ENCODE measurements around the gene HLCS. TPM values are rescaled to one million over a fixed set of nuclear protein-coding genes. Genes with fewer than 3 reads are reported as not detected.

HLCS gene
- total and polyA plus RNA-seq, 2 donors = 8.6 to 22.9 TPM

DNA sequence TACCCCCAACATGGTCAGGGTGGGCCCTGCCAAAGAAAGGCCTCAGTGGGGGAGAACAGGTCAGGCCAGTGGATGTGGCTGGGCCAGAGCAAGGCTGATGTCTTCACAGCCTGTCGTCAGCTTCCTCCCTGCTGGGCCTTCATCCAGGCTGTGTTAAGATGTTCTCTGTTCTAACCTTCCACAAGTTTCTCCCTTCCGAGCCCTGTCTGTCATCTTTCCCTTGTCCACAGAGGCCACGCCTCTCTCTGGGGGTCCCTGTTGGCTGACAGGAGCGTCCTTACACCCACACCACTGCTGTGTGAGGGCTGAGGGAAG lies 231.3 kb downstream of the HLCS start:
- no peak overlapping the region for H3K4me3 ChIP-seq (ENCODE audit: low read depth, low read length)
- no peaks in the 10 kb centered on the region for H3K36me3 ChIP-seq (ENCODE audit: insufficient read depth)
- no peak for DNase-seq (ENCODE audit: extremely low spot score)
- no peak overlapping the region for H3K27ac ChIP-seq (ENCODE audit: low read depth)
- H3K4me1 ChIP-seq (ENCODE audit: insufficient read depth) = no peaks in the 10 kb centered on the region
- WGBS = 70% methylated on average over 4 of the region's 4 CpGs

DNA sequence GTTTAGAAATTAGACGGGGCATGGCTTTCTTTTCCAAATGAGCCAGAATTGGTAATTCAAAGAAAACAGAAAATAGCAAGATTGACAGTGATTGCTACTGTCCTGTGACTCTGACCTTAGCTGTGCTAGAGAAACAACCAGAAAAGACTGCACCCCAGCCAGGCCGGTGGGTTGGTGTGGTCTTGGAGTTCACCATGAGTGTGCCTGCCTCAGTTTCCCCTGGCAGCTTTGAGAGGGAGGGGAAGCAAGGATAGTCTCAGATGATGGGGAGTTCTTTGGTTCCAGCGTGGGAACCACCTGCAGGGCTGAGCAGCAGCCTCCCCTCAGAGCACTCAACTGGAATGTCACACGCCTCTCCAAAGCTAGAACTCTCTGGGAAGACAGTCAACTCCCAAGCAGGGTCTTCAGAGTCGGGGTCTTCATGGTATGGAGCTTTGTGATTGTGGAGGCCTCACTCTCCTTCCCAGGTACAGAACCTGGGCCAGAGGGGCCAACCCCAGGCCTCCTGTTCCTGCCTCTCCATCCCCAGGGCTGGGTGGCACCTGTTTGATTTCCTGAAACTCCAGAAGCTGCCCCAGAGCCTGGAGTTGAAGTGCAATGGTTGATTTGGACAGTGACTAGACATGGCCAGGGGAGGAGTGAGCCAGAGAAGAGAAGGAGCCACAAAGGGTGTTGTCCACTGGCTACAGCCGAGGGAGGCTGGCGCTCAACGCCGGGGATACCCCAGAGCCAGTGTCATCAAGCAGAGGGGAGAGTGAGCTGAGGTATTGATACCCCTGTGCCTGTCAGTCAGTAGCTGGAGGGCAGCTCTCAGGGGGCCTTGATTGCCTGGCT lies 231.9 kb downstream of the HLCS start:
- no peak overlapping the region for H3K27ac ChIP-seq (ENCODE audit: low read depth)
- no peaks in the 10 kb centered on the region for H3K4me1 ChIP-seq (ENCODE audit: insufficient read depth)
- H3K36me3 ChIP-seq (ENCODE audit: insufficient read depth) = no peaks in the 10 kb centered on the region
- H3K4me3 ChIP-seq (ENCODE audit: low read depth, low read length) = no peak overlapping the region
- WGBS = 95% methylated on average over 9 of the region's 9 CpGs
- no peak for DNase-seq (ENCODE audit: extremely low spot score)

DNA sequence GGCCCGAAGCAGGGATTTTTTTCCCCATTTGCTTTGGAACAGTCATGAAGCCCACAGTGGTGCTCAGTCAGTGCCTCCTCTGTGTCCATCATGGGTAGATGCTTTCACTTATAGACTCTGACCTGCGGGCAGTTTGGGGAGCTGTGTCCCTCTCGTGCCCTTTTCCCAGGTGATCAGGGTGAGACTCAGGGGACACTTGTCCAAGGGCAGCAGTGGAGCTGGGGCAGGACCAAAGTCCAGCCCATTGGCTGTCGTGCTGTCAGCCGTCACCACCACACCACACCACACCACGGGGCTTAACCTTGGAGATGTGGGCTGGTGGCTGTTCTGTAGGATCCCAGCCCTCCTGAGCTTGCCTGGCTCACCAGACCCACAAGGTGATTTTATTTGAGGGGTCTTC lies 232.6 kb downstream of the HLCS start:
- DNase-seq (ENCODE audit: extremely low spot score) = no peak
- 92% methylated on average over 6 of the region's 6 CpGs for WGBS
- H3K4me1 ChIP-seq (ENCODE audit: insufficient read depth) = no peaks in the 10 kb centered on the region

DNA sequence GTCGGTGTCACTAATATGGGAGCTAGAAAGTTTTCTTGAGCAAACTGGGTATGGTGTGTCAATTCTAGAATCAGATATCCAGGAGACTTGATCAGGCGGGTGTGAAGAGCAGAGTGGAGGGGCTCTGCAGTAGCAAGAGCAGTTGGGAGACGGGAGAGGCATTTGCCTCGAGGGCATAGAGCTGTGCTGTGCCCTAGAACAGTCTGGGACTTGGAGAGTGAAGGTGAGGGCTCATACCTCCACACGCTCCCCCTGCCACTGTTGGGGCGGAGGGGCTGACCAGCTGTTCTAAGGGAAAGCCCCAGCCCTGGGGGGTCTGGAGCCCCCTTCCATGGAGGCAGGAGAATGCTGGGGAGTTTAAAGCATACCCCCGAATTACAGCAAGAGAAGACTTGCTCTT lies 233.7 kb downstream of the HLCS start:
- Histone ChIP-seq H3K27ac (ENCODE audit: low read depth) (no peak overlapping the region), H3K4me3 (ENCODE audit: low read depth, low read length) (no peak overlapping the region), H3K4me1 (ENCODE audit: insufficient read depth) (no peaks in the 10 kb centered on the region), H3K36me3 (ENCODE audit: insufficient read depth) (no peaks in the 10 kb centered on the region)
- no peak for DNase-seq (ENCODE audit: extremely low spot score)
- 91% methylated on average over 7 of the region's 7 CpGs for WGBS

More for the DNA sequence above, 232.6 kb downstream of the HLCS start:
- no peak overlapping the region for H3K4me3 ChIP-seq (ENCODE audit: low read depth, low read length)
- H3K36me3 ChIP-seq (ENCODE audit: insufficient read depth) = no peaks in the 10 kb centered on the region
- no peak overlapping the region for H3K27ac ChIP-seq (ENCODE audit: low read depth)

DNA sequence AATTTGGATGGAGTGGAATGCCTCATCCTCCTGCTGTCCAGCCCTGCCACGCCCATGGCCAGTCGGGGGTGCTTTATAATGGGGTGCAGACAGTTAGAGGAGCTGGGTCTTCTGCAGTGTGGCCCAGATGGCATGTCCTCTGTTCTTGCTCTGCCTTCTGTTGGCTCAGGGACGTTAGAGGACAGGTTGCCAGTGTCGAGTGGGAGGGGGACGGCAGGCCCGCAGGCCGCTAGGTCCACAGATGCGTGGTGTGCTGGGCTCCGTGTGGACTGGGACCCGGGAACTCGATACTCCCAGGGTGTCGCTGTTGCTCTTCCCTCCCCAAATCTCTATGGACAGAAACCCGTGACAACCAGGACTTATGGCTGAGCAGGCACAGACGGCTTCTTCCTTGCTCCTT lies 234.3 kb downstream of the HLCS start:
- Histone ChIP-seq H3K4me3 (ENCODE audit: low read depth, low read length) (no peak overlapping the region), H3K27ac (ENCODE audit: low read depth) (no peak overlapping the region), H3K36me3 (ENCODE audit: insufficient read depth) (no peaks in the 10 kb centered on the region), H3K4me1 (ENCODE audit: insufficient read depth) (no peaks in the 10 kb centered on the region)
- no peak for DNase-seq (ENCODE audit: extremely low spot score)
- 82% methylated on average over 14 of the region's 14 CpGs for WGBS

DNA sequence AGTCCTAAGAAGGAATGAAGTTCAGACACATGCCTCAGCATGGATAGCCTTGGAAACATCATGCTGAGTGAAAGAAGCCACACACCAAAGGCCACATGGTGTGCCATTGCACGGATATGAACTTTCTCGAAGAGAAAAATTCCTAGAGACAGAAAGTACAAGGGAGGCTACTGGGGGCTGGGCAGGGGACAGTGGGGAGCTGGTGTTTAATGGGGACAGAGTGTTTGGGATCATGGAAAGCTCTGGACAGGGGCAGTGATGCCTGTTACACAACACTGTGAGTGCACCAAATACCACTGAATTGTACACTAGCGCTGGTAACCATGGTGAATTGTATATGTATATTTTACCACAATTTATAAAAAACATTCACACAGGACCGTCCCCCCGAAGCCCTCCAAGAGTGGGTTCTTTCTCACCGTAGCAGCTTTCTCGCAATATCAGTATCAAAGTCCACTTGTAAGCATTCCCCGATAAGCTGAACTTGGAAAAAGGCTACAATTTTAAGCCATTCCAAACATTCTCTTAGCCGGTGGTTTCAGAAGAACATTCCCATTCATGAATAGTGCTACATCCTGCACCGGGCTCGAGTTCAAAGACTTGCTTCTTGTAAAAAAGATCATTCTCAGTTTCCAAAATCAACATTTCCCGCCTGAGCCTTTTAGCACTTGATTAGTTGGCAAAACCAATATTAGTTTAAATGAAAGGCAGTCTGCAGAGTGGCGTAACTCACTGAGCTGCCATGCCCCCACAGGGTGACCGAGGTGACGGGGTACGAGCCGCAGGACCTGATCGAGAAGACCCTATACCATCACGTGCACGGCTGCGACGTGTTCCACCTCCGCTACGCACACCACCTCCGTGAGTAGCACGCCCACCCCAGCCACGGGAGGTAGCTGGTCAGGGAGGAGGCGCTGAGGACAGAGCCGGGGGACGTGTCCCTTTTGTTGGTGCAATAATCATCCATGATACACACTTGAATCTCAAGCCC lies 235.9 kb downstream of the HLCS start:
- Histone ChIP-seq H3K4me1 (ENCODE audit: insufficient read depth) (no peaks in the 10 kb centered on the region), H3K36me3 (ENCODE audit: insufficient read depth) (no peaks in the 10 kb centered on the region), H3K4me3 (ENCODE audit: low read depth, low read length) (no peak overlapping the region), H3K27ac (ENCODE audit: low read depth) (no peak overlapping the region)
- WGBS = 69% methylated on average over 30 of the region's 30 CpGs
- DNase-seq (ENCODE audit: extremely low spot score) = no peak

DNA sequence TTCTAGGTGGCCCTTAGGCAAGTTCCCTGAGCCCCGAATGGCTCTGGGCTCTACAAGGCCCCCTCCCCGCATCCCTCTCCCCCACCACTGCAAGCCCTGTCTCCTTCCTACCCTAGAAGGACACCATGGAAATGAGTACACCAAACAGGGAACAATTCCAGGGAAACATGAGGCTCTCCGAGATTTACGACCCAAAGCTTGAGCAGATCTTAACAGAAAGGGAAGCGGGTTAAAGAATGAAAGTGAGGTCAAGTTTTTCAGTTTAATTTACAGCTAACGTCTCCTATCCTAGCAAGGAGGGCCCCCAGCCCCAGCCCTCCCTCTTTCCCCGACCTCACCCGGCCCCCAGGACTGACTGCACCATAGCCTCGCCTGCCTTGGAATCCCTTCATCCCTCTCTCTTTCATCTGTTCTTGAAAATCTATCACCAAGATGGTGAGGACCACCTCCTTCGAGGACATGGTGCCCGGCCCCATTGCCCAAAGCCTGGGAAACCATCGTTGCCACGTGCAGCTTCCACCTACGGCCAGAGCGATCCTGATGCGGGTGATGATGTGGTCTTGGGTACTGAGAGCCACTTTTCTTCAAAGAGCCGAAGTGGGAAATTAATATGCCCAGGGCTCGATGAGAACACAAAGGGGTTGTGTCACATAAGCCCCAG lies 237.0 kb downstream of the HLCS start:
- DNase-seq (ENCODE audit: extremely low spot score) = no peak
- Histone ChIP-seq H3K27ac (ENCODE audit: low read depth) (no peak overlapping the region), H3K4me3 (ENCODE audit: low read depth, low read length) (no peak overlapping the region), H3K36me3 (ENCODE audit: insufficient read depth) (no peaks in the 10 kb centered on the region), H3K4me1 (ENCODE audit: insufficient read depth) (no peaks in the 10 kb centered on the region)
- 72% methylated on average over 18 of the region's 18 CpGs for WGBS

DNA sequence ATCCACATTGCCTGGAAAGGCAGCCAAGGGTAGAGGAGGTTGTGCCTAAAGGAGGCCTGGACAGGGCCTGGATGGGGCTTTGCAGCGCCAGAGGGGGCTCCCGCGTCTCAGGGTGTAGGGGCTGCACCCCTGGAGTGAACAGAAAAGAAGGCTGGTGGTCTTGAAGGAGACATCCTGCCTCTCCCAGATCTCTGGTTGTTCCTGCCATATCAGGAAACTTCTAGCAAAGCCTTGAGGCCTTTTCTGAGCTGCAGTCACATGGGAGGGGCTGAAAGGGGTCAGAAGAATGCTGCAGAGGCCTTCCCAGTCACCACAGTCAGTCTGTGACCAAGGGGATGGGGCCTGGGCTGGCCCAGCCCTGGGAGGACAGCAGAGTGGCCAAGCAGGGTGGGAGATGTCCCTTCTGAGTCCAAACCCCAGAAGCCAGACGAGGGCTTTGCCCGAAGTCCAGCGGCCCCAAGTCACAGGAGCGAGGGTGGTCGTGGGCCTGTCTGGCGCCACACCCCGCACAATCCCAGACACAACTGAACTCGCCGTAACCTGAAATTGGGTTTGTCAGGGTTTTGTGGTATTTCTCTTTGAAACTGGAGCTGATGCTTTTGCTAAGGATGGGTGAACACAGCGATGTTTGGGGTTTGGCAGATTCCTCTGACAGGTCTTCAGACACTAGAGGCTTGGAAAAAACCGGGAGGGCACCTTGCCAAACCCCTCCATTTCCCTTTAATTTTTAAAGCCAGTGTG lies 237.9 kb downstream of the HLCS start:
- Histone ChIP-seq H3K4me3 (ENCODE audit: low read depth, low read length) (no peak overlapping the region), H3K4me1 (ENCODE audit: insufficient read depth) (no peaks in the 10 kb centered on the region), H3K27ac (ENCODE audit: low read depth) (no peak overlapping the region), H3K36me3 (ENCODE audit: insufficient read depth) (no peaks in the 10 kb centered on the region)
- whole genome bisulfite sequencing = 89% methylated on average over 14 of the region's 14 CpGs
- no peak for DNase-seq (ENCODE audit: extremely low spot score)

DNA sequence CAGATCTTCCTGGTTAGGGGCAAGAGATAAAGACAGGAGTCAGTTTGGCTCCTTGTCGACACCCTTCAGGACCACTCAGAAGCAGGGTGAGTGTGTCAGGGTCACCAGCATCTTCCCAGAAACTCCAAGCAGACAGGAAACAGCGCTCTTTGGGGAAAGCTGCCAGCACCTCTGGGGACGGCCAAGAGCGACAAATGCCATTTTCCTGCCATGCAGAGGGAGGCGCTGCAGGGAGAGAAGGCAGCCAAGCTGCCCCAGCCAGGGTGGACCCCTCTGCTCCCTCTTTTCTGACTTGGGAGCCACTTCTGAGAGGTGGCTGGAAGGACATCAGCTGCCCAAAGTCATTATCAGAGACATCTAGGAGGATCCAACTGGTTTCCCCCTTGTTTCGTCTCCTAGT lies 238.6 kb downstream of the HLCS start:
- Histone ChIP-seq H3K4me1 (ENCODE audit: insufficient read depth) (no peaks in the 10 kb centered on the region), H3K27ac (ENCODE audit: low read depth) (no peak overlapping the region), H3K4me3 (ENCODE audit: low read depth, low read length) (no peak overlapping the region), H3K36me3 (ENCODE audit: insufficient read depth) (no peaks in the 10 kb centered on the region)
- no peak for DNase-seq (ENCODE audit: extremely low spot score)
- 86% methylated on average over 6 of the region's 6 CpGs for WGBS

DNA sequence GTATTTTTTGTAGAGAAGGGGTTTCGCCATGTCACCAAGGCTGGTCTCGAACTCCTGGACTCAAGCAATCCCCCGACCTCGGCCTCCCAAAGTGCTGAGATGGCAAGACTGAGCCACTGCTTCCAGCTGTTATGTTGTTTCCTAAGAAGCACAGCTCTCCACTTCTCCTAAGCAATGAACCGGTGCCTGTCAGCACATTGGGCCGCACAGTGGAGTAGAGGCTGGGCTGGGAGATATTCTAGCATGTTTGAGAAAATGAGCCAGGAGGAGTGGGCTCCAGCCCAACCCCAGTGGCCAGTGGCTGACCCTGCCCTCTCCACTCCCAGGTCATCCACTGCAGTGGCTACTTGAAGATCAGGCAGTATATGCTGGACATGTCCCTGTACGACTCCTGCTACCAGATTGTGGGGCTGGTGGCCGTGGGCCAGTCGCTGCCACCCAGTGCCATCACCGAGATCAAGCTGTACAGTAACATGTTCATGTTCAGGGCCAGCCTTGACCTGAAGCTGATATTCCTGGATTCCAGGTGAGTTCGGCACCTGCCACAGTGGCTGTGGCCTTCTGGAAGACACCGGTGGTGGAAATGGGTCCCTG lies 240.6 kb downstream of the HLCS start:
- DNase-seq (ENCODE audit: extremely low spot score) = no peak
- Histone ChIP-seq H3K4me1 (ENCODE audit: insufficient read depth) (no peaks in the 10 kb centered on the region), H3K36me3 (ENCODE audit: insufficient read depth) (no peaks in the 10 kb centered on the region), H3K27ac (ENCODE audit: low read depth) (no peak overlapping the region), H3K4me3 (ENCODE audit: low read depth, low read length) (no peak overlapping the region)
- 97% methylated on average over 12 of the region's 12 CpGs for WGBS

DNA sequence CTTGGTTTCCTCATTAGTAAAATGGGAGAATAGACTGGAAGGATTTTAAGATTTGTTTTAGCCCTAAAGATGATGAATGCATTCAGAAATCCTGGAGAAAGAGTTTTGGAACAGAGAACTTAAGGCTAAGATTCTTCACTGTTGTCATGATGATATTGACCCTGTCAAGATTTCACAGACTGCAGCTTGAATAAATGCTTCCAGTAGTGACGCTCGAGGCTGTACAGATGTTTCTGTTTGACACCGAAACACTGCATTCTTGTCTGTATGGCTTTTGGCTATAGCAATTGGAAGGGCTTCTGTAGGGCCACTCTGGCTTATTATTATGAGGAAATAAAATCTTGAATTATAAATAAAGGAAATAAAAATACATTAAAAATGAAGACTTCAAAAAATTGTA lies 241.8 kb downstream of the HLCS start:
- 54% methylated on average over 3 of the region's 3 CpGs for WGBS
- H3K27ac ChIP-seq (ENCODE audit: low read depth) = no peak overlapping the region
- H3K4me3 ChIP-seq (ENCODE audit: low read depth, low read length) = no peak overlapping the region
- no peaks in the 10 kb centered on the region for H3K36me3 ChIP-seq (ENCODE audit: insufficient read depth)
- no peaks in the 10 kb centered on the region for H3K4me1 ChIP-seq (ENCODE audit: insufficient read depth)
- no peak for DNase-seq (ENCODE audit: extremely low spot score)

DNA sequence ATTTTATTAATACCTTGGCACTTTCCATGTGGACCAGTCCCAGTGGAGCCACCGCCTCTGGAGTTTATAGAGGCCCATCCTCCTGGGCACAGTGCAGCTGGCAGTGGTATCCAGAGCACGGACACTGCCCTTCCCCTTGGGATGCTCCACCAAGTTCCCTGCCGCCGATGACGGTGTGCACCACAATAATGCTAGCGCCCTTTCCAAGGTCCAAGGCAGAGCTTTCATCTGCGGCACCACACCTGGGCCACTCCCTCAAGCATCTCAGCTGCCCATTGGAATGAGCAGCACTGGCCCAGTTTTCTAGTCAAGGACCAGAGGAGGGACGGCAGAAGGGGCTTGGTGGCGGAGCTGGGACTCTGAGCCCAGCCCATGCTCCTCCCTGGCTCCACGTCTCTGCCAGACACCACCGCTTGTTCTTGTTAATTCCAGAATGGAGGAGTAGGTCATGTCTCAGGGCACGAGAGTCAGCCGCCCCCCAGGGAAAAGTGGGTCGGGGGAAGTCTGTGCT lies 243.0 kb downstream of the HLCS start:
- Histone ChIP-seq H3K4me1 (ENCODE audit: insufficient read depth) (no peaks in the 10 kb centered on the region), H3K27ac (ENCODE audit: low read depth) (no peak overlapping the region), H3K4me3 (ENCODE audit: low read depth, low read length) (no peak overlapping the region), H3K36me3 (ENCODE audit: insufficient read depth) (no peaks in the 10 kb centered on the region)
- DNase-seq (ENCODE audit: extremely low spot score) = no peak
- 89% methylated on average over 14 of the region's 14 CpGs for WGBS

All from urinary bladder (tissue), 4 donors.